Measurements from ENCODE around the gene IL1R1. TPM values are rescaled to one million over a fixed set of nuclear protein-coding genes. Genes with fewer than 3 reads are reported as not detected.

Gene IL1R1
- total RNA-seq (10 to 100 TPM; 17.5 to 67.7 (median 49.1) TPM), polyA plus RNA-seq (100 to 1,000 TPM in 1 of 3 donors, 10 to 100 TPM in 2; 26.5 to 109 (median 75.3) TPM)
- long read RNA-seq, donor 1, full-length matches to known transcripts, result 1 of 1 reads
- long read RNA-seq, donor 1, partial matches to known transcripts, result 0 of 1 reads
- long read RNA-seq, donor 1, other reads (novel, unspliced or antisense), result 0 of 1 reads
- long read RNA-seq, donor 2, full-length matches to known transcripts, result 1 of 1 reads
- long read RNA-seq, donor 2, partial matches to known transcripts, result 0 of 1 reads
- long read RNA-seq, donor 2, other reads (novel, unspliced or antisense), result 0 of 1 reads
- long read RNA-seq, donor 3, full-length matches to known transcripts, result 2 of 2 reads
- long read RNA-seq, donor 3, partial matches to known transcripts, result 0 of 2 reads
- long read RNA-seq, donor 3, other reads (novel, unspliced or antisense), result 0 of 2 reads
- long read RNA-seq, donor 4, result 0 reads
- long read RNA-seq, donor 5, result 0 reads
- long read RNA-seq, donor 6, result 0 reads
- long read RNA-seq, donor 7, full-length matches to known transcripts, result 1 of 1 reads
- long read RNA-seq, donor 7, partial matches to known transcripts, result 0 of 1 reads
- long read RNA-seq, donor 7, other reads (novel, unspliced or antisense), result 0 of 1 reads
- long read RNA-seq, donor 8, result 0 reads
- long read RNA-seq, donor 9, result 0 reads
- long read RNA-seq, donor 10, full-length matches to known transcripts, result 1 of 1 reads
- long read RNA-seq, donor 10, partial matches to known transcripts, result 0 of 1 reads
- long read RNA-seq, donor 10, other reads (novel, unspliced or antisense), result 0 of 1 reads

GRCh38 chr2:102141970-102142828, at the start of gene IL1R1:
Gene IL1R1 (plus strand): TSS chr2:102142746. CDS start chr2:102157725, 14,979 bp downstream.
- H3K36me3 ChIP-seq, result peaks cover 4 to 22% (median 13%) of the 10 kb centered on the region in 4 donors
- H3K4me1 ChIP-seq, result peaks cover 3 to 39% (median 14%) of the 10 kb centered on the region in 4 donors
- peak within 1 kb of the TSS; percentile 61 to 68 (median 62) for H3K4me3 ChIP-seq
- DNase-seq, result peak; percentile 84 to 94
- peaks cover 0 to 26% (median 16%) of the 10 kb centered on the region in 4 donors for H3K9me3 ChIP-seq
- peak within 1 kb of the TSS; percentile 91 to 96 (median 94) for H3K27ac ChIP-seq
- intact Hi-C loops (cut with DNase I; ENCODE audit: low total_unique reads), result no loop called here
- no peaks in the 10 kb centered on the region for H3K27me3 ChIP-seq
- TF ChIP-seq POLR2A (IDR thresholded peaks at IDR 0.05) (no peak), EP300 (IDR thresholded peaks at IDR 0.05) (no peak), POLR2AphosphoS5 (IDR thresholded peaks at IDR 0.05) (peak; percentile 34 to 85 (median 74)), CTCF (IDR thresholded peaks at IDR 0.05) (no peak)
- WGBS, 5 donors, result 5 to 19% (median 10%) methylated on average over 17 to 65 of the region's 65 CpGs

- TF ChIP-seq POLR2A (IDR thresholded peaks at IDR 0.05), result no peak
- TF ChIP-seq POLR2AphosphoS5 (IDR thresholded peaks at IDR 0.05), result no peak
- TF ChIP-seq EP300 (IDR thresholded peaks at IDR 0.05), result no peak
- no peak for TF ChIP-seq CTCF (IDR thresholded peaks at IDR 0.05)
- DNase-seq, result no peak
- no peak overlapping the region for H3K4me3 ChIP-seq
- no peaks in the 10 kb centered on the region for H3K36me3 ChIP-seq
- H3K27ac ChIP-seq, result no peak overlapping the region
- no peaks in the 10 kb centered on the region for H3K27me3 ChIP-seq
- intact Hi-C loops (cut with DNase I; ENCODE audit: low total_unique reads), result no loop called here
- H3K9me3 ChIP-seq, result no peaks in the 10 kb centered on the region
- peaks cover 0 to 6% (median 0%) of the 10 kb centered on the region in 4 donors for H3K4me1 ChIP-seq
- 89 to 96% (median 93%) methylated on average over 13 of the region's 13 CpGs for WGBS, 5 donors
Observed at GRCh38 chr2:102093662-102094061, 48.9 kb upstream of the IL1R1 start.

- 73 to 81% (median 77%) methylated on average over 4 of the region's 4 CpGs for WGBS, 5 donors
- Histone ChIP-seq H3K27ac (no peak overlapping the region), H3K27me3 (no peaks in the 10 kb centered on the region), H3K9me3 (no peaks in the 10 kb centered on the region), H3K4me3 (no peak overlapping the region), H3K36me3 (no peaks in the 10 kb centered on the region), H3K4me1 (peaks cover 0 to 6% (median 4%) of the 10 kb centered on the region in 4 donors)
- DNase-seq, result no peak
- intact Hi-C loops (cut with DNase I; ENCODE audit: low total_unique reads), result no loop called here
- TF ChIP-seq POLR2AphosphoS5 (IDR thresholded peaks at IDR 0.05), result peak in 2 of 3 donors; percentile 48 to 88
- no peak for TF ChIP-seq POLR2A (IDR thresholded peaks at IDR 0.05)
Observed at GRCh38 chr2:102094917-102095316, 47.6 kb upstream of the IL1R1 start.

GRCh38 chr2:102096103-102096502, 46.4 kb upstream of the IL1R1 start:
- no peaks in the 10 kb centered on the region for H3K36me3 ChIP-seq
- DNase-seq, result no peak
- no peaks in the 10 kb centered on the region for H3K9me3 ChIP-seq
- H3K4me3 ChIP-seq, result no peak overlapping the region
- intact Hi-C loops (cut with DNase I; ENCODE audit: low total_unique reads), result no loop called here
- TF ChIP-seq POLR2AphosphoS5 (IDR thresholded peaks at IDR 0.05) (no peak), POLR2A (IDR thresholded peaks at IDR 0.05) (no peak), CTCF (IDR thresholded peaks at IDR 0.05) (no peak), EP300 (IDR thresholded peaks at IDR 0.05) (no peak)
- H3K27me3 ChIP-seq, result no peaks in the 10 kb centered on the region
- peaks cover 0 to 17% (median 10%) of the 10 kb centered on the region in 4 donors for H3K4me1 ChIP-seq
- H3K27ac ChIP-seq, result peak overlapping the region in 1 of 5 donors; percentile 30
- WGBS, 5 donors, result 49 to 67% (median 60%) methylated on average over 5 of the region's 5 CpGs

All from stomach (tissue), 19 donors.